HEK293 (cell line): ENCODE results near the gene TMEM14A.
A peak's percentile ranks its signal among the peaks of the same experiment; 100 is the strongest.

Experiments
- CTCF ChIA-PET: fragments of 350-600 bp; formaldehyde crosslinking; extraction: SDS; loops from one replicate; lab custom pipeline; 2021; ENCODE audit warnings: antibody characterized with exemption; lab: Yijun Ruan, JAX
- POLR2A ChIA-PET: fragments of 300-600 bp; formaldehyde crosslinking; extraction: SDS; loops from one replicate; lab custom pipeline; 2020; ENCODE audit warnings: antibody characterized with exemption, inconsistent platforms; lab: Yijun Ruan, JAX
- H3K27ac ChIP-seq: fragments of 200-500 bp; sonication (Bioruptor generic); 2 replicates; pipeline ENCODE4 v1.5.1; 2014; ENCODE audit warnings: low read depth, low read length, control low read depth, inconsistent platforms; ENCODE audit errors: extremely low read depth
- H3K36me3 ChIP-seq, 2 experiments: fragments of 200-500 bp in 1 of 2; sonication (Bioruptor generic) in 1 of 2; 1 replicate in 1 of 2; 2 replicates in 1 of 2; pipeline ENCODE4 v1.5.1; 2014 to 2017; ENCODE audit warnings: inconsistent platforms in 2 of 2, low read length in 2 of 2; ENCODE audit not compliant: control insufficient read depth in 2 of 2, insufficient read depth in 1 of 2
- H3K4me1 ChIP-seq: fragments of 200-500 bp; sonication (Bioruptor generic); 2 replicates; pipeline ENCODE4 v1.5.1; 2014; ENCODE audit warnings: mild to moderate bottlenecking, low read length, inconsistent platforms; ENCODE audit not compliant: control insufficient read depth, insufficient read depth
- H3K4me3 ChIP-seq: 2 replicates; pipeline ENCODE4 v1.5.1; 2011; ENCODE audit warnings: low read depth, mild to moderate bottlenecking, control low read depth, low read length, moderate library complexity
- H3K9me3 ChIP-seq: fragments of 200-500 bp; sonication (Bioruptor generic); 2 replicates; pipeline ENCODE4 v1.5.1; 2014; ENCODE audit warnings: low read depth, low read length, inconsistent platforms; ENCODE audit not compliant: control insufficient read depth, insufficient read depth
- AEBP2 ChIP-seq: fragments of 450-650 bp; formaldehyde crosslinking; IDR thresholded peaks from 2 replicates; pipeline ENCODE4 v1.5.1; 2016; ENCODE audit warnings: missing biosample characterization, missing genetic modification characterization, borderline replicate concordance
- BCL6B ChIP-seq: fragments of 450-650 bp; formaldehyde crosslinking; IDR thresholded peaks from 2 replicates; pipeline ENCODE4 v1.5.1; 2017; ENCODE audit warnings: missing biosample characterization, missing genetic modification characterization
- CTCF ChIP-seq: fragments of 450-650 bp; formaldehyde crosslinking; IDR thresholded peaks from 2 replicates; pipeline ENCODE4 v1.5.1; 2016; ENCODE audit warnings: missing biosample characterization, missing genetic modification characterization
- FEZF1 ChIP-seq: fragments of 450-650 bp; formaldehyde crosslinking; IDR thresholded peaks from 2 replicates; pipeline ENCODE4 v1.5.1; 2016; ENCODE audit warnings: missing biosample characterization, missing genetic modification characterization
- GLIS2 ChIP-seq: fragments of 450-650 bp; formaldehyde crosslinking; IDR thresholded peaks from 2 replicates; pipeline ENCODE4 v1.5.1; 2016; ENCODE audit warnings: missing biosample characterization, missing genetic modification characterization
- MEIS1 ChIP-seq: sonication (generic); formaldehyde crosslinking; IDR thresholded peaks from 2 replicates; pipeline ENCODE4 v1.8.1; 2022; ENCODE audit warnings: missing genetic modification reagents, mild to moderate bottlenecking, borderline replicate concordance
- PRDM1 ChIP-seq: fragments of 450-650 bp; formaldehyde crosslinking; IDR thresholded peaks from 2 replicates; pipeline ENCODE4; 2016; ENCODE audit warnings: missing biosample characterization, missing genetic modification characterization
- RBAK ChIP-seq: fragments of 450-650 bp; formaldehyde crosslinking; IDR thresholded peaks from 2 replicates; pipeline ENCODE4 v1.5.1; 2016; ENCODE audit warnings: missing biosample characterization, missing genetic modification characterization
- SETDB1 ChIP-seq: IDR thresholded peaks from one replicate; pipeline ENCODE4 v1.6.1; 2017; ENCODE audit warnings: mild to moderate bottlenecking, low read length, moderate library complexity, mixed read lengths; ENCODE audit not compliant: insufficient read length
- ZBTB48 ChIP-seq: fragments of 450-650 bp; formaldehyde crosslinking; IDR thresholded peaks from 2 replicates; pipeline ENCODE4 v1.5.1; 2016; ENCODE audit warnings: missing biosample characterization, missing genetic modification characterization
- ZBTB6 ChIP-seq: fragments of 450-650 bp; formaldehyde crosslinking; IDR thresholded peaks from 2 replicates; pipeline ENCODE4 v1.5.1; 2017; ENCODE audit warnings: missing biosample characterization, missing genetic modification characterization
- ZNF18 ChIP-seq: fragments of 450-650 bp; formaldehyde crosslinking; IDR thresholded peaks from 2 replicates; pipeline ENCODE4 v1.5.1; 2016; ENCODE audit warnings: missing biosample characterization, missing genetic modification characterization
- ZNF19 ChIP-seq: fragments of 450-650 bp; formaldehyde crosslinking; IDR thresholded peaks from 2 replicates; pipeline ENCODE4; 2016; ENCODE audit warnings: missing biosample characterization, missing genetic modification characterization, low read depth
- ZNF248 ChIP-seq: fragments of 450-650 bp; formaldehyde crosslinking; IDR thresholded peaks from 2 replicates; pipeline ENCODE4 v1.5.1; 2017; ENCODE audit warnings: missing biosample characterization, missing genetic modification characterization
- ZNF366 ChIP-seq: fragments of 450-650 bp; formaldehyde crosslinking; conservative IDR thresholded peaks from 2 replicates; pipeline ENCODE4 v1.5.1; 2016; ENCODE audit warnings: missing biosample characterization, missing genetic modification characterization
- ZNF544 ChIP-seq: fragments of 450-650 bp; formaldehyde crosslinking; IDR thresholded peaks from 2 replicates; pipeline ENCODE4 v1.5.0; 2017; ENCODE audit warnings: missing biosample characterization, missing genetic modification characterization
- ZNF654 ChIP-seq: fragments of 450-650 bp; formaldehyde crosslinking; IDR thresholded peaks from 2 replicates; pipeline ENCODE4 v1.5.1; 2016; ENCODE audit warnings: low read depth, missing biosample characterization, missing genetic modification characterization
- ZNF660 ChIP-seq: fragments of 450-650 bp; IDR thresholded peaks from 2 replicates; pipeline ENCODE4 v1.5.1; 2018; ENCODE audit warnings: missing biosample characterization, mild to moderate bottlenecking, missing genetic modification characterization
- ZSCAN30 ChIP-seq: fragments of 450-650 bp; IDR thresholded peaks from 2 replicates; pipeline ENCODE4 v1.5.1; 2018; ENCODE audit warnings: missing biosample characterization, mild to moderate bottlenecking, missing genetic modification characterization, moderate library complexity

The TMEM14A gene

GRCh38 chr6:52724042-52724405 is 53.1 kb downstream of the TMEM14A start:
- TF ChIP-seq ZNF18 (tag by site-specific recombination) (no peak), AEBP2 (tag by site-specific recombination) (no peak), ZNF366 (tag by site-specific recombination) (no peak), FEZF1 (tag by site-specific recombination) (no peak), RBAK (tag by site-specific recombination) (no peak), ZNF654 (no peak), GLIS2 (no peak), SETDB1 (no peak), MEIS1 (no peak), ZNF544 (tag by site-specific recombination) (no peak), BCL6B (tag by site-specific recombination) (no peak), ZBTB6 (tag by site-specific recombination) (no peak)
- CTCF ChIA-PET = interaction anchor here (0.6 to 3.0 kb wide), 19 partner anchors 13 to 332 kb away, joined by 3 to 18 read pairs (median 3); partner anchors contain the start of gene GSTA2
- Histone ChIP-seq H3K4me3 (no peak overlapping the region), H3K4me1 (peaks cover 4% of the 10 kb centered on the region; the same call in 1 of the 2 replicates), H3K9me3 (no peaks in the 10 kb centered on the region), H3K36me3 (no peaks in the 10 kb centered on the region), H3K27ac (no peak overlapping the region)
- POLR2A ChIA-PET = no interaction called here

- peaks cover 4% of the 10 kb centered on the region; the same call in 1 of the 2 replicates for H3K4me1 ChIP-seq
- TF ChIP-seq CTCF (tag by site-specific recombination) (peak; percentile 69; the same call in 1 of the 2 replicates), ZSCAN30 (tag by site-specific recombination) (0 out of 2 replicates have a peak, but pooled peaks have one; percentile 28), ZNF654 (peak; percentile 60), ZNF660 (tag by site-specific recombination) (peak; percentile 43; the same call in 1 of the 2 replicates), ZNF19 (tag by site-specific recombination) (no peak), PRDM1 (tag by site-specific recombination) (peak; percentile 55; the same call in 1 of the 2 replicates), ZNF248 (tag by site-specific recombination) (no peak), ZBTB48 (tag by site-specific recombination) (0 out of 2 replicates have a peak, but pooled peaks have one; percentile 30)
- CTCF ChIA-PET = interaction anchor here (0.5 to 3.0 kb wide), 41 partner anchors 9 to 333 kb away, joined by 3 to 18 read pairs (median 3); partner anchors contain the start of gene GSTA2
- no peak overlapping the region for H3K4me3 ChIP-seq
- H3K9me3 ChIP-seq = no peaks in the 10 kb centered on the region
- POLR2A ChIA-PET = no interaction called here
- H3K27ac ChIP-seq = no peak overlapping the region
- no peaks in the 10 kb centered on the region for H3K36me3 ChIP-seq
These were observed 53.7 kb downstream of the TMEM14A start for GRCh38 chr6:52724406-52725121.
